ENCODE measurements around the gene RBM26.
"Not testable (repeated sequence)": the region's sequence is repeated elsewhere in the genome, so short reads cannot be mapped to it uniquely, and the experiment has no call there.

The RBM26 gene

DNA sequence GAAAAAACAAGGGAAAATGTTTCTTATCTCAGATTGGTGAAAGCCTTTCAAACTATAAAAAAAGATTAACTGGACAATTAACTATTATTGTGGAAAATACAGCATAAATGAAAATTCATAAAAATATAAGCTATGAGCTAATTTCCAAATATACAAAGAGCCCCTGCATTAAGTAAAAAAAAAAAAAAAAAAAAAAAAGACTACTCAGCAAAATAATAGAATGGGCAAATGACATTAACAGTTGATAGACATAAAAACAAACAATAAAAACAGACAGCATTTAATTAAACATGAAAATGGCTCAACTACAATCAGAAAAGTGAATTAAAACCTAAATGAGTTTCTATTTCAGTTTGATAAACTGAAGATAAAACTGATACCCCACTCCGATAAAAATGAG lies 77.5 kb downstream of the RBM26 start:
- DNase-seq = no peak

DNA sequence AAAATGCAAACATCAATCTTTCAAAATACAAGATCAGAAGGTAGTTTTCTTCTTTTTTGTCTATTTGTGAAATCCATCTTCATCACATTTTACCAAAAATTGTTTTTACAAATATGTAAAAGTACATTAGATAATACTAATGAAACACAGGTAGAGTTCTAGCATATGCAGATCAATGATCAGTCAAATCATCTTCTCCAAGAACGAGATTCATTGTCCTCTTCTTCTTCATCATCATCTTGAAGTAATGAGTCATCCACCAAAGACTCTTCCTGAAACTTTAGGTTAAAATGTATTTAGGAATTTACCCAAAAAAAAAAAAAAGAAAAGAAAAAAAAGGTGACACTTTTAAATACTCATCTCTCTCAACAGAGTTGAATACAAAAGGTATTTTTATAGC lies 85.6 kb downstream of the RBM26 start:
- no peak for DNase-seq

DNA sequence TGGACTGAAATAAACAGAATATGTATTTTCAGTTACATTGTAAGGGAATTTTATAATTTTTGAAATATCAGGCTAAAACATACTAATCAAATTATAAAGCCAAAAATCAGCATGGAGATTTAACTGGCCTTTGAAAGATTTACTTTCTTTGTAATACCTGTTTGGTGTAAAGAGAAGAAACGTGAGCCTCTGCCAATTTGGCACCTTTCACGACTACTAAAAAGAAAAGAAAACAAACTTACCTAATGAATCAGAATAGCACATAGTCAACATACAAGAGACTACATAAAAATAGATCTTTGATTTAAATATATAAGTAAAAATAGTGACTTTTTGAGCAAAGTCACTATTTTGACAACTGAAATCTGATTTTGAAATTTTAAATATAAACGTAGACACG lies 87.4 kb downstream of the RBM26 start:
- no peak for DNase-seq

DNA sequence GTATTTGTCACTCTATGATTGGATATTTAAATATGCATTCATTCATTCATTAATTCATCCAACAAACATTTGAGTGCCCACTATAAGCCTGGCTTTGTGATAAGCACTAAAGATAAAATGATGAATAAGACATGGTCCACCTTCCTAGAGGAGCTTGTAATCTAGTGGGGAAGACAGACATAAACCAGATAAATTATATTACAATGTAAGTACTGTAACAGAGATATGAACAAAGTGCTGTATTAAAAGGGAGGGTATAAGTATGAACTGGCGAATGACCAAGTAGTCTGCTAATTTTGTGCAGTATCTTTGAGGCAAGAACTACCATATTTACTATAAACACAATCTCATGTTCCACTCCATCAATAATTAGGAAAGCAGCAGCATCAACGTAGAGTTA lies 88.2 kb downstream of the RBM26 start:
- no peak for DNase-seq

DNA sequence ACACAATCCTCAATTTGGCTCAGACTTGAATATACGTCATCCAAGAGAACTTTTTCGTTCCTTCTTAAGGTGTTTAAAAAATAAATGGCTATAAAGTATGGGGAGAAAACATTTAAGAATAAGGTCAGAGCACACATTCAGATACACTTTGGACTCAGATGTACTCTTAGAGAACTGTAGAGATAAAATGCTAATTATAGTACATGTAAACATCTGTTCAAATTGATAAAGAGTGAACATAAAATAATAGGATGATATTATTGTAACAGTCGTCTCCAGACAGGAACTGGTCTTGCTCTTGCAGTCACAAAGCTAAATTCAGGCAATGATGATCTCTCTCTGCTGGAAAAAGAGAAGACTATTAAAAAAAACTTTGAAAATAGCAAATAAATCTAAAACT lies 91.4 kb downstream of the RBM26 start:
- DNase-seq = no peak

DNA sequence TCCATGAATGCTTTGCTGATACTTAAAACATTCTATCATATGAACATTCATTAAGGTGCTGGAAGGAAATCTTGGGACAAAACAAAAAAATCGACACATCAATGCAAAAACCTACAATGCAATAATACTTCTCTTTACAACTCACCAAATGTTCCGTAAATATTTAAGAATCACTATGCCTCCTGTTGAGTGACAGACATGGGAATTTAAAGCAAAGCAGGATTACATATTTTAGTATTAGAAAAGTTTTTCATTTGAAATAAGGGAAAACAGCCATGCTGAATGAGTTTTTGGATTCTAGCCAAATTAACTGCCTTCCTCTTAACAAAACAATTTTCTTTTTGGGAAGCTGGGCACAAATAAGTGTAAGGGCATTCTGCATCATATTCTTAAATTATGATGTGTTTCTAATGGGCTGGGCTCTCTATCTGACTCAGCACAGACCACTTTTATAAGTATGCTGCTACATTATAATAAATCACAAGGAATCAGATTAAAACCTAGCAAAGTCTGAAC lies 93.7 kb downstream of the RBM26 start:
- no peak for DNase-seq

DNA sequence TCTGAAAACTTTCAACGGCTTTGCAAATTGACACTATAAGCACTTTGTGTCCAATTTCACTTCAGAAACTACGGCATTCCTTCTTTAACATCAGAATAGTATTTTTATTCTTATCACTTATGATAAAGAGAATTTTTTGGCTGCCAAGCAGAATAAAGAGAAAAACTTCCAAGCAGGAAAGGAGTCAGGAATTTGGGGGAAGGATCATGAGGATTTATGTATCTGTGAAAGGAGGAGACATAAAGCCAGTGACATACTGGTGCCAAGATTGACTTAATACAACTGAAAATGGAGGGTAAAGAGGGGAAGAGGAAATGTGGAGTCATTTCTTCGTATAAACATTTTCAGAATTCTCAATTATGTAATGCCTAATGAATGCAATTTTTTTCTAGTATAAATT lies 94.7 kb downstream of the RBM26 start:
- DNase-seq = no peak

DNA sequence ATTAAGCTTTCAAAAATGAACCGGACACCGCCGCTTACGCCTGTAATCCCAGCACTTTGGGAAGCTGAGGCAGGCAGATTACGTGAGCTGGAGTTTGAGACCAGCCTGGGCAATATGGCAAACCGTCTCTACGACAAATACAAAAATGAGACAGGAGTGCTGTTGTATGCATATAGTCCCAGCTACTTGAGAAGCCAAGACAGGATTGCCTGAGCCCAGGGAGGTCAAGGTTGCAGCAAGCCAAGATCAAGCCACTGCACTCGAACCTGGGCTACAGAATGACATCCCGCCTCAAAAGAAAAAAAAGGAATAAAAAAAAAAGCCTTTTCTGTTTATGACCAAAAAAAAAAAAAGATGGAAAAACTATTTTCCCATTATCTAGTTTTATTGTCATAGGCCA lies 96.4 kb downstream of the RBM26 start:
- no peak for DNase-seq

DNA sequence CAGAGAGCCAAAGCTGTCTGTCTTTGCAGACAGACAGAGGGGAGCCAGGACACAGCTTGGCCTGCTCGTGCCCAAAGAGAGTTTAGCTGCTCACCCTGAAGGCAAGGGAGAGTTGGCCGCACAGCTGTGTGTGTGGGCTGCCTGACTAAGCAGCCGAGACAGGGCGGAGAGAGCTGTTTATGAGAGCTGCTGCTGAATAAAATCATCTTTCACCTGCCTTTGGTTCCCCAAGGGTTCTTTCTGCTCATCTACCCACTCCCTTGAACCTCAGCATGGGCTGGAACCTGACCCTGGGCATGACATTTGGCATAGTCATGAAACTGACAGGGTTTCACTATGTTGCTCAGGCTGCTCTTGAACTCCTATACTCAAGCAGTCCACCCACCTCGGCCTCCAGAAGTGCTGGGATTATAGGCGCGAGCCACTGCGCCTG lies 98.2 kb downstream of the RBM26 start:
- no peak for DNase-seq

DNA sequence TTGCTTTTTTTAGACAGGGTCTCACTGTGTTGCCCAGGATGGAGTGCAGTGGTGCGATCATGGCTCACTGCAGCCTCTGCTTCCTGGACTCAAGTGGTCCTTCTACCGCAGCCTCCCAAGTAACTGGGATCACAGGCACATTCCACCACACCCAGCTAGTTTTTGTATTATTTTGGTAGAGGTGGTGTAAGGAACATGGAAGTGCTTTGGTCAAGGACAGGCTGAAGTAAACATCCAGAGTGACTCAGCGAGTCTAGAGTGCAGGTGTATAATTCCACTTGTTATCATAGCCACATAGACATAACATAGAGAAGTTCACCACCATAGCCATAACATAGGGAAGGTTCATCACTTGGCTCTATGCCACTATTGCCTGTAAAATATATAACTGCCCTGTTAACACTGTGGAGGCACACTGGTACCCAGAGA lies 98.6 kb downstream of the RBM26 start:
- DNase-seq = no peak

DNA sequence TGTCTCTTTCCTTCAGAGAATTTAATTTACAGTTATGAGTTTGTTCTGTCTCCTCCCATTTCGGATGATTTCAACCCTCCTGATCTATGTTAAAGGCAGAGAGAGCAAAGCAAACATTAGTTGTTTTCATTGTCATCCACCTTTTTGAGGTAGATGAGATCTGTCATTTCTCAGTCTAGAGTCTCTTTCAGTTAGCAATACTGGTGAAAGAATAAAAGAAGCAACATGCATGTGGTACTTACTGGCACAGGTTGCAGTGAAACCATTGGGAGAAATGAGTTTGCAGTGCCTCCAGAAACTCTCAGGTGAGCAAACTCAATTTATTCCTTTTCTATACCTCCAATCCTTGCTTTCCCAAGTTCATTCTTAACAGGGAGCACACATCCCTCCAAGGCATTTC lies 99.4 kb downstream of the RBM26 start:
- no peak for DNase-seq

DNA sequence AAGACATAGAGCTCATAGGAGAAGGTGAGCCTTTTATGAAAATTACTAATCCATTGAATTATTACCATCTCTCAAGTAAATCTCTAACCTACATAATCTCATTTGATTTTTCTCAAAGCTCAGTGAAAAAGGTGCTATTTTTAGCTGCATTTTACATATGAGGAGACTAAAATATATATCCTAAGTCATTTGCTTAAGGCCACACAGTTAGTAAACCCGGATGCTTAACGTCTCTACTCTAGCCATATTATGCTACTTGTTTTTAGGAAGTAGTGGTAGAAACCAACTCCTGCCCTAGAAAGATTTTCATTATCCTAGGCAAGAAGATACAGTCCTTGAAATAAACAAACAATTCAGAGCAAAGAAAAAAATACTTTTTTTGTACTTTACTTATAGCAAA lies 108.9 kb downstream of the RBM26 start:
- DNase-seq = no peak

DNA sequence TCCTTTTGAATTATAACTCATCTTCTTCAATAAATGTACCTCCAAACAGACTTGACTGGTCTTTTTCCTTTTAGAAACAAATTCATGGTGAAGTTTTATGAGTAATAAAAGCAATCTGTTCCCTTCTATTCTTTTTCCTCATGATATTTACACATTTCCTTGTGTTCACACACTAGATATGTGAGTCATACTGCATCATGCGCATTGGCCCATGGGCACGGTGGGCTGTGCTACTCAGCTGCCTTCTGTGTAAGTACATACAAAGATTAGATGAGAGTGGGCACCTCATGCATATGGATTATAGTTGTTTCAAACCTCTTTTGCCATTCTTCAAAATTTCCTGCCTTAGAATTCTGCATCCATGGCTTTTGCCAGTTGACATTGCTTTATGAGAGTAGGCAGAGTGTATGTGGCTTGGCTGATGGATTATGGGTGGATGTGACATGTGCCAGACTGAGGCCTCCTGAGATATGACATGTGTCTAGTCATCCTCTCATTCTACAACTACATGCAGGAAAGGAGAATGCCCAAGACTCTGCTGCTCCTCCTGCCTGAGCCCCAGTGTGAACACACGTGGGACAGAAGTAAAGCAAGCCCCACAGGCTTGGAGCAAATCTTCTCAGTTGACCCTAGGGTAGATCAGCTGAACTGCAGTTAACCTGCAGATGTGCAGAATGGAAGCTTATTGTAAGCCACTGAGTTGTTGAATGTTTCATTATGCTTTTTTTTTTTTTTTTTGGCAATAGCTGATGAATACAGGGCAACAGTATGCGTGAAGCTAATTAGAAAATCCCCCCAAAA lies 109.9 kb downstream of the RBM26 start:
- no peak for DNase-seq

DNA sequence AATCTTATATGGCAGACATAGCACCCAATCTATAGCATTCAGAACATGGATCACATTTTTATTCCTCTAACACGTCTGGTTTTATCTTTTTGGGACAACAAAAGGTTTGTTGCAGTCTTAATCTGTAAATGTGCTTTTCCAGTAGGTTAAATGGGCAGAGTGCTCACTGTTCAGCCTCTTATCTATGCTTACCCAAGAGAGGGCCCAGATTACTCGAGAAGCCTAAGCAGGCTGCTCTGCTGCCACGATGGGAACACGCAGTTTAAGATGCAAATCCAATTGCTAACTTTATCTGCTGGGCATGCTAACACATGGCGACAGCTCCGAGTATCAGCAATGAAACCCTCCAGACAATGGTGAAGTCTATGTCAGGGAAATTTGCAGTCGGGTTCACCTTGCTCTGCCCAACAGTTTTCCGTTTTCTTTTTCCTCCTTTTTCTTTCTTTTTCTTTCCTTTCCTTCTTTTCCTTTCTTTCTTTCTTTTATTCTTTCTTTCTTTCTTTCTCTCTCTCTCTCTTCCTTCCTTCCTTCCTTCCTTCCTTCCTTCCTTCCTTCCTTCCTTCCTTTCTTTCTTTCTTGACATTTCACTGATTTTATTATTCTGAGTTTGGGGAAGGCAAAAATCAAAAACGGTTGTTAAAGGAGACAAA lies 115.3 kb downstream of the RBM26 start:
- no peak for DNase-seq

DNA sequence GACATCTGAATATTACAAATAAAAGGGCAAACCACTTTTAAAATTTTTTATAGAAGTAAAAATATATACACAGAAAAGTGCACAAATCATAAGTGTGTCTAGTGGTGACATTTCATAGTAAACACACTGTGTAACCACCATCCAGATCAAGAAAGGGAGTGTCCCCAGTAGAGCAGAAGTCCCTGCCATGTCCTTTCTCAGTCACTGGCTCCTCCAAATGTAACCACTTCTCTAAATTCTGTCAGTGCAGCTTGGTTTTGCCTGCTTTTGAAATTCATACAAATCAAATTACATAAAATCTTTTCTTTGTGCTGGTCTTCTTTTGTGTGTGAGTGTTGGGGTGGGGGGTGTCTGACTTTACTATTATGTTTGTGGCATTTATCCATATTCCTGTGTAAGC lies 116.5 kb downstream of the RBM26 start:
- DNase-seq = no peak

DNA sequence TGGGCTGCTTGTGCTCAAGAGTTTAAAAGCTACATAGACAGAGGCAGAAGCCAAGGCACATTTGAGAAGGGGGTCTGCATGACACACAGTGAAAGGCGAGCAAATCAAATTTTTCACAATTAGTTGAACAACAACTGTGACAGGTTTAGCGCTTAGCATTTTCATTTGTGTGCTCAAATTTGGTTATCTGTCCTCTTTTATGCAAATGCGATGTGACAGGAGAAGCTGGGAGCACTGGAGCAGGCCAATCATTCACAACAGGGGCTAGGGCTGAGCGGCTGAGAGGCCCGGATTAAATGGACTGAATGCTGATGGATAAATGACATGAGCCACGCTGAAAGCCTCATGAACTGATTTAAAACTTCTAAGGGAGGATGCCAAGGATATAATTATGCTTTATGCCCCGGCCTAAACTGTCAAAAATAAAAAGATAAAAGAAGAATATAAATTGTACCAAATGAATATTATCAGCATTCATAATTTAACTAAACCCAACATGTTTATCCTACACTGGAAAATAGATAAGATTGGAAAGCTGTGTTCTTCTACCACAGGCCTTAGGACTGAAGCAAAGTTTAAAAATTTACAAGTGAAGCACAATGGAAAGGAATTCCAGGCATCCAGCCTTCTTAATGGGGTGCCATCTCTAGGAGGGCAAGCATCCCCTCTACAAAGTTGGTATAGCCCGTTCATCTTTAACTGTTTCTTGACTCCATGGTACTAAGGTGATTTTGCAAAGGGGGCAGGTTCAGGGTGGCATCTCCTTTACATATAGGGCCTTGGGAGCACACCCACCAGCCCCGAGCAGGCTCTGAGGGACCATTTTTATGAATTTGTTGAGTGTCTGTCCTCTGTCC lies 117.9 kb downstream of the RBM26 start:
- DNase-seq = no peak

DNA sequence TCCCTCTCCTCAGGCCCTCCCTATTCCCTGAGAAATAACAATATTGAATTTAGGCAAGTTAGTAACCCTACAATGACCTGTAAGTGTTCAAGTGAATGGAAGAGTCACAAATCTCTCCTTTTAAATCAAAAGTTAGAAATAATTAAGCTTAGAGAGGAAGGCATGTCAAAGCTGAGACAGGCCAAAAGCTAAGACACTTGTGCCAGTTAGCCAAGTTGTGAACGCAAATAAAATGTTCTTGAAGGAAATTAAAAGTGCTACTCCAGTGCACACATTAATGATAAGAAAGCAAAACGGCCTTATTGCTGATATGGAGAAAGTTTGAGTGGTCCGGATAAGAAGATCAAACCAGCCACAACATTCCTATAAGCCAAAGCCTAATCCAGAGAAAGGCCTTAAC lies 120.9 kb downstream of the RBM26 start:
- DNase-seq = no peak

DNA sequence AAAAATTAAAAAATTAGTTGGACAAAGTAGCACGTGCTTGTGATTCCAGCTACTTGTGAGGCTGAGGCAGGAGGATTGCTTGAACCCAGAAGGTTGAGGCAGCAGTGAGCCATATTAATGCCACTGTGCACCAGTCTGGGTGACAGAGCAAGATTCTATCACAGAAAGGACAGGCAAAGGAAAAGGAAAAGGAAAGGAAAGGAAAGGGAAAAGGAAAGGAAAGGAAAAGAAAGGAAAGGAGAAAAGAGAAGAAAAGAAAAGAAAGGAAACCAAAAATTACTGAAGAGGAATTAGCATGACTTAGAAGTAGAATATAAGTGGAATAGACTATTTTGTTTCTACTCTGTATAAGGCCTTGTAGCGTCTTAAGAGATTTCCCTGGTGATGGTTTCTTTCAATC lies 122.3 kb downstream of the RBM26 start:
- DNase-seq = no peak

DNA sequence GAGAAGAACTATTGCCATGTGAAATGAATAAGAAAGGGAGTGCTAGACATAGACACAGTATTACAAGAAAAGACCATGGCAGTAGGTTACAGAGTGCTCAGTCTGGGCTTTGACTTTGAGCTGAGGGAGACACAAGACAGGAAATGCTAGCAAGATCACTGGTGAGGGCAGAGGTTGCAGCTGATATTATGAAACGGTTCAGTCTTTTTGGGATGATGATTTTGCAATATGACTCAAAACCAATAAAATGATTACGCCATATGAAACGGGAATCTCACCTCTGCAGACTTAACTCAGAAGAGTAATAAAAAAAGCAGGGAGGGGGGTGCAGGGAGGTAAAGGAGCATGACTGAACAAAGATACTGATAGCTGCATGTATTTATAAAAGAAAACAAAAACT lies 123.1 kb downstream of the RBM26 start:
- DNase-seq = no peak

DNA sequence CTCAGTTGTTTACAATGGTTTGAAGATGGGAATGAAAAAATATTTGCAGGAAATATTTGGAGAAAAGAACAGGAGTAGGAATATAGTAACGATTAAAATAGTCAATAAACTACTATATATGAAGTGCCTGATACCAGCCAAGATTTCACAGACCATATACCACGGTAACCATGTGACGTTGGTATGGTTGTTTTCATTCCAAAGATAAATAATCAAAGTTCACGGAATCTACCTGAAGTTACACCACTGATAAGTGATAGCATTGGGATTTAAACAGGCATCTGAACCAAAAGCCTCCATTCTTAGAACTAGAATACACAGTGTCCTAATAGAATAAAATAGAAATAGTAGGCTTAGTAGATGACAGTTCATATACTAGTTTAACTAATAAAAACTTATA lies 123.5 kb downstream of the RBM26 start:
- DNase-seq = no peak

DNA sequence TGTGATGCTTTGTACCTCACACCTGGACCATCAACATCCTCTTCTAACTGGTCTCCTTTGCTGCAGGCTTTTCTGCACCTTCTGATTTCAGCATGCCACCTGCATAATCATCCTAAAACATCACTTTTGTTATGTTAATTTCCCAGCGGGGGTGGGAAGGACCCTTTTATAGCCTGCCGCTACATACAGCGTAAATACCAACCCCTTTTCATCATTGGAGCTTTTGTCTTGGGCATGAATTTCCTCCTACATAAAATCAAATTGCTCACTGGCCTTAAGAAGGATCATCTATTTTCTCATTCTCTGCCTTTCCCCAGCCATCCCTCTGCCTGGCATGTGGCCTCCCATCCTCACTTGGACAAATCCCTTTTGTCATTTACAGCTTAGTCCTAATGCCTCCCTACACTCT lies 124.7 kb downstream of the RBM26 start:
- DNase-seq = no peak

DNA sequence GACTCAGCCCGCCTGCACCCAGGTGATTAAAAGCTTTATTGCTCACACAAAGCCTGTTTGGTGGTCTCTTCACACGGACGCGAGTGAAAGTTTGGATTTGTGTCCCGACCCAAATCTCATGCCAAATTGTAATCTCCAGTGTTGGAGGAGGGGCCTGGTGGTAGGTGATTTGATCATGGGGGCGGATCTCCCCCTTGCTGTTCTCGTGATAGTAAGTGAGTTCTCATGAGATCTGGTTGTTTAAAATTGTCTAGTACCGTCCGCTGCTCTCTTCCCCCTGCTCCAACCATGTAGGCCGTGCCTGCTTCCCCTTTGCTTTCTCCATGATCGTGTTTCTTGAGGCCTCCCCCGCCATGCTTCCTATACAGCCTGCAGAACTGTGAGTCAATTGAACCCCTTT lies 126.3 kb downstream of the RBM26 start:
- DNase-seq = not testable (repeated sequence)

DNA sequence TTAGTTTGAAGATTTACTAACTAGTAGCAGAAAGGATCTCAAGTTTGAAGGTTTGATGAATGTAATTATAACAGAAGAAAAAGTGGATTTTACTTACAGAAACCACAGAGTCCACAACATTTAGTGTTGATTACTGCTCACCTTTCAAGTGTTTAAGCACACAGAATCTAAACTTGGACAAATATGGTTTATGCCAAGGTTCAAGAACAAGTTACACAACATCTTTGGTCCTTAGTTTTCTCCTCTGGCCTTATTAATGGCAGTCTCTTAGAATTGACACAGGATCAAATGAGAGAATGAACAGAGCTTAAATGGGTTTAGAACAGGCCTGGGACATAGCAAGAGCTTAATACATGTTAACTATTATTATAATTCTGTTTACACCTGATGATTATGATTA lies 133.0 kb downstream of the RBM26 start:
- DNase-seq = no peak

DNA sequence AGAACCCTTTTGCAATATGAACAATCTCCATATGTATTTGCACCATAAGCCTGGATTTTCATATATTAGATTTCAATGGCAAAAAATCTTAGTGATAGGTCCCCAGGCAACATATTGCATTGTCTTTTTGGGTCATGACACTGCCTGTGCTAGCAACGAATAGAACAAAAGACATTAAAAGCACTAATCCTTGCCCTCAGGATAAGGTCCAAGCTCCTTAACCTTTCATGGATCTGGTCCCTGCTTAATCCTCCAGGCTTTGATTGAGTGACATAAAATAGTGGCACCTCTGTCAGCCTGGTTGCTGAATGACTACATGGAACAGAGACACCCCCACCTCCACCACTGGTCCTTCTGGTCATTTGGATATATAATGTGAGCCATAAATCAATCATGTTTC lies 134.4 kb downstream of the RBM26 start:
- DNase-seq = no peak

Data from activated CD4-positive, CD25-positive, alpha-beta regulatory T cell (primary cell).